ENCODE measurements around the gene TCTN1.

- TF ChIP-seq CTCF (IDR thresholded peaks at IDR 0.05) (no peak), POLR2A (IDR thresholded peaks at IDR 0.05) (no peak)
These were observed 54.7 kb downstream of the TCTN1 start for GRCh38 chr12:110668480-110669192.
